Neuron (in vitro differentiated cells): ENCODE measurements around the gene SLC66A2.

ENCODE experiments used
- H2AFZ ChIP-seq: one replicate; pipeline ENCODE4 v1.6.1; 2013; ENCODE audit warnings: low read depth, mild to moderate bottlenecking, inconsistent platforms, low read length, moderate library complexity
- H3K27me3 ChIP-seq: one replicate; pipeline ENCODE4 v1.6.1; 2013; ENCODE audit warnings: low read length; ENCODE audit not compliant: insufficient read depth
- H3K36me3 ChIP-seq: one replicate; pipeline ENCODE4 v1.6.1; 2013; ENCODE audit warnings: low read length; ENCODE audit not compliant: insufficient read depth
- H3K4me1 ChIP-seq: one replicate; pipeline ENCODE4 v1.6.1; 2013; ENCODE audit warnings: low read length; ENCODE audit not compliant: insufficient read depth
- H3K4me3 ChIP-seq: 2 replicates; pipeline ENCODE4 v1.5.1; 2013; ENCODE audit warnings: mild to moderate bottlenecking, low read length, moderate library complexity
- H3K9me3 ChIP-seq: one replicate; pipeline ENCODE4 v1.6.1; 2013; ENCODE audit warnings: low read length

The SLC66A2 gene

DNA sequence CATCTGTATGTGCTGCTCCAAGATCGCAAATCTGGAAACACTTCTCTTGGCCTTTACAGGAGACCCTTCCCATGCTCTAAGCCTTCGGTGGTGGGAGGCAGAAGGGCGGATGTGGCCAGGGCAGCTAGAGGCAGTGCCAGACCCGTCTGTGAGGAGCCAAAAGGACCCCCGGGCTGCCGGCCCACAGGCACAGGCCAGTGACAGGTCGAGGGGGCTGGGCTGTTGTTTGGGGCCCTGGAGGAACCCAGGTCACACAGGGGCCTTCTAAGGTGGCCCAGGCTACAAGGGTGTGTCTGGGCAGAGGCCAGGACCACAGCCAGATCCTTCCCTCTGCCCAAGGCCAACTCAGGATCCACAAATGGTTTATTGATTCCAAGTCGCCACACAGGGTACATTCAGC is 49.4 kb downstream of the SLC66A2 start:
- H3K36me3 ChIP-seq = peaks cover 30% of the 10 kb centered on the region
- H3K4me3 ChIP-seq = no peak overlapping the region
- H3K9me3 ChIP-seq = peaks cover 30% of the 10 kb centered on the region
- no peaks in the 10 kb centered on the region for H3K4me1 ChIP-seq
- no peak overlapping the region for H2AFZ ChIP-seq
- no peaks in the 10 kb centered on the region for H3K27me3 ChIP-seq

DNA sequence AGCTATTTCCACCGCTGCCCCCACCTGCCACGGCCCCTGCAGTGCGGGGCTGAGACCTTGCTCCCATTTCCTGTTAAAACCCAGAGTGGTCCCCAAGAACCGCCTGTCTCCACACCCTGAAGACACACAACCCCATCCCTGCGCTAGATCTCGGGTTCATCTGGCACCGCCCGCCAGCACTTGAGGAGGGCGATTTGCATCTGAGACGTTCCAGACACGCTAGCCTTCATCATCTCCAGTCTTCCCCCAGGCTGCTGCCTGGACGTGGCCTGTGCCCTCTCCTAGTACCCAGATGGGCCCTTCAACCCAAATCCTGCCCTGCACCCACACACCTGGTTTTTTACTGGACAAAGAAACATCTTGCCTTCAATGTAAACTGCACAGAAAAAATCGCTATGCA is 49.8 kb downstream of the SLC66A2 start:
- no peak overlapping the region for H3K4me3 ChIP-seq
- H3K4me1 ChIP-seq = no peaks in the 10 kb centered on the region
- H2AFZ ChIP-seq = no peak overlapping the region
- peaks cover 30% of the 10 kb centered on the region for H3K36me3 ChIP-seq
- H3K27me3 ChIP-seq = no peaks in the 10 kb centered on the region
- peaks cover 28% of the 10 kb centered on the region for H3K9me3 ChIP-seq

DNA sequence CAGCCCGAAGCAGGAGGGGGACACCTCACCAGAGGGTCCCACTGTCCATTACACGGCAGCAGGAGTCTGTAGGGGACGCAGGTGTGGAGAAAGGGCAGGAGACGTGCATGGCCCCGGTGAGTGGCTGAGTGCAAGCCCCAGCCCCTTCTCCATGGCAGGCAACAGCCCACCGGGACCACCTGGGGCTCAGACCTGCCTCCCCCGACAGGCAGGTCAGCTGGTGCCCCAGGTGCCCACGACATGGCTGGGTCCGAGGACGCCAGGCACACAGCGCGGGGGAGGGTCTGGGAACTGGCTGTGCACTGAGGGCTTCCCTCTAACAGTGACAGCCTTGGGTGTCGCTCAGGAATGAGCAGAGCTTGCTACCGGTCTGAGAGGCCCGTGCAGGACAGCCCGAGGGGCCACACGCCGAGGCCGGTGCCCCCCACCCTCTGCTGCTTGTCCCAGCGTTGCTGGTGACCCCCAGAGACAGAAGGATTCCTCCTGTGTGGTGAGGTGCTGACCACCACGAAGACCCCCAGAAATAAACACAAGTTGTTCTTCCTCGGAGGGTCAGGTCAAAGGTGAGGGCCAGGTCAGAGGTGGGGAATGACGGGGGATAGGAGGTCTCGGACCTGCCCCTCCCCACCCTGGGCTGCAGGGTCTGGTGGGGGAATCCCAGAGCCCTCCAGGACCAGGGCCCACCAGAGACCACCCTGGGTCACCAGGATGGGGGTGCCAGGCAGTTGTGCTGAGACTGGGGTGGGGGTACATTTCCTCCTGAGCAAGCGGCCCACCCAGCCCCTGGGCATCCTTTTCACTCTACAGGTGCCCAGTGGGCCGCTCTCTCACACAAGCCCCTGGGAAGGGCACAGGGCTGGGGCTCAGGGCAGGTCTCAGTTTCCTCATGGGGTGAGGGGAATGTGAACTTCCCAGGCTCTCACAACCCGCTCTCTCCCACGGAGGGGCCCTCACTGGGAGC is 50.6 kb downstream of the SLC66A2 start:
- H3K4me1 ChIP-seq = no peaks in the 10 kb centered on the region
- peaks cover 26% of the 10 kb centered on the region for H3K9me3 ChIP-seq
- no peak overlapping the region for H2AFZ ChIP-seq
- peaks cover 30% of the 10 kb centered on the region for H3K36me3 ChIP-seq
- no peak overlapping the region for H3K4me3 ChIP-seq
- H3K27me3 ChIP-seq = no peaks in the 10 kb centered on the region

DNA sequence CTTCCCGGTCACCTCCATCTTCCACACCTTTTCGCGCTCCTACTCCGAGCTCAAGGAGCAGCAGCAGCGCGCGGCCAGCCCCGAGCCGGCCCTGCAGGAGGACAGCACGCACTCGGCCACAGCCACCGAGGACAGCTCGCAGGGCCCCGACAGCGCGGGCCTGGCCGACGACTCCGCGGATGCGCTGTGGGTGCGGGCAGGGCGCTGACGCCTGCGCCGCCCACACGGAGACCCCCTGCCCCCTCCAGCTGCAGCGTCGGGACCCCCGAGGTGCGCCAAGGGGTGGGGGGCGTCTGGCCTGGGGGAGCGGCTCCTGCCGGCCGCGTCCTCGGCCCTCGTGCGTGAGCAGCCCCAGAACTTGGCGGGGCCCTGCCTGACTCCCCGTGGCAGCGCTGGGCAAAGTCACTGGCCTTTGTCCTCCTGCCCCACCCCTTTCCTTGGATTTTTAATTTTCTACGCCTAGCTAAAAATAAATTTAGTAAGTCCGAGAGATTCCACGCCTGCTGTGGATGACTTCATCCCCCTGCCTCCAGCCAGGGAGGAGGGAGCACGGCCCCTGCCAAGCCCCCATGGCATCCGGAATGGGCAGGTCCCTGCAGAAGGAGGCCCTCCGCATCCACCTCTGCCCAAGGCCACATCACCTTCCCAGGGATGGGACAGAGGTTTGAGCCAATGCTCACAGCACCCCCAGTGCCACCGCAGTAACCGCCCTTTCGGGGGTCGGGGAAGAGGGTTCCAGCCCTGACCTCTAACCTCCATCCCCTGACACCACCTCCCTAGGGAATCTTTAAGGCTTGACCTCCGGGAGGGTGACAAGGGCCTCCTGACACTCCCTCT is 51.6 kb downstream of the SLC66A2 start:
- peaks cover 27% of the 10 kb centered on the region for H3K36me3 ChIP-seq
- no peaks in the 10 kb centered on the region for H3K27me3 ChIP-seq
- no peak overlapping the region for H3K4me3 ChIP-seq
- H3K4me1 ChIP-seq = no peaks in the 10 kb centered on the region
- no peak overlapping the region for H2AFZ ChIP-seq
- H3K9me3 ChIP-seq = peaks cover 26% of the 10 kb centered on the region

DNA sequence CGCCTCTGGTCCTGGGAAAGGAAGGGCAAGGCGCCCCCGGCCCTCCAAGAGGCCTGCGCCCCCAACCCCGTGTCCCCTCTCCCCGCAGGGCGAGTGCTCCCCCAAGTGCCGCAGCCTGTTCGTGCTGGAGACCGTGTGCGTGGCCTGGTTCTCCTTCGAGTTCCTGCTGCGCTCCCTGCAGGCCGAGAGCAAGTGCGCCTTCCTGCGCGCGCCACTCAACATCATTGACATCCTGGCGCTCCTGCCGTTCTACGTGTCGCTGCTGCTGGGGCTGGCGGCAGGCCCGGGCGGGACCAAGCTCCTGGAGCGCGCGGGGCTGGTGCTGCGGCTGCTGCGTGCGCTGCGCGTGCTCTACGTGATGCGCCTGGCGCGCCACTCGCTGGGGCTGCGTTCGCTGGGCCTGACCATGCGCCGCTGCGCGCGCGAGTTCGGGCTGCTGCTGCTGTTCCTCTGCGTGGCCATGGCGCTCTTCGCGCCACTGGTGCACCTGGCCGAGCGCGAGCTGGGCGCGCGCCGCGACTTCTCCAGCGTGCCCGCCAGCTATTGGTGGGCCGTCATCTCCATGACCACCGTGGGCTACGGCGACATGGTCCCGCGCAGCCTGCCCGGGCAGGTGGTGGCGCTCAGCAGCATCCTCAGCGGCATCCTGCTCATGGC is 52.4 kb downstream of the SLC66A2 start:
- no peak overlapping the region for H3K4me3 ChIP-seq
- no peaks in the 10 kb centered on the region for H3K4me1 ChIP-seq
- H2AFZ ChIP-seq = no peak overlapping the region
- peaks cover 23% of the 10 kb centered on the region for H3K36me3 ChIP-seq
- H3K27me3 ChIP-seq = no peaks in the 10 kb centered on the region
- peaks cover 24% of the 10 kb centered on the region for H3K9me3 ChIP-seq

DNA sequence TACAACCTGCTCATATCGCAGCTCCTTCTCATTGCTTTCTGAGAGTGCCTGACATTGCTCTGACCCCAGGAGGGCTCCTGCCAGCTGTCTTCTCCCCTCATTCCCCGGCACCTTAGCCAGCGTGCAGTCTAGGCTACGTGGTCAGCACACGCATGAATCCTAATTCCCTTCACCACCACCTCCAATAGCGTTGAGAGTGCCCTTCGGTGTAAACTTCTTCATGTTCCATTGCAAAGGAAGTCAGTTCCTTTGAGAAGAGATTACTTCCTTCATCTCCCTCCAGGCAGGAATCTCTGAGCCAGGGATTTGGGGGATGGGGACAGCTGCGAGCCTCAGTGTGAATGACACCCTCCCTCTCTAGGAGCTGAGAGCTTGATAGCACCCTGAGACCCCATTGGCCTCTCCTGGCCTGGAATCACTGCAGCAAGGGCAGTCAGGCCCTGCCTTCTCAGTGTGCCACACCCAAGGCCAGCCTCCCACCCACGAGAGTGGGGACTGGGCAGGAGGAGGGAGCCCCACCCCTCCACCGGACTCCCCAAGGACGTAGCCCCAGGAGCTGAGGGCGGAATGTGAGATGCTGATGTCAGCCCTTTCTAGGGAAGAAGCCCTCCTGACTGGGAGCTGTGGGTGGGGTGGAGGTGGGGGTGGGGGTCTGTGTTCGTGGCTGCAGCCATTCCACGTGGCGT is 53.4 kb downstream of the SLC66A2 start:
- peaks cover 26% of the 10 kb centered on the region for H3K9me3 ChIP-seq
- H3K27me3 ChIP-seq = no peaks in the 10 kb centered on the region
- H2AFZ ChIP-seq = no peak overlapping the region
- H3K4me3 ChIP-seq = no peak overlapping the region
- H3K36me3 ChIP-seq = peaks cover 13% of the 10 kb centered on the region
- no peaks in the 10 kb centered on the region for H3K4me1 ChIP-seq

DNA sequence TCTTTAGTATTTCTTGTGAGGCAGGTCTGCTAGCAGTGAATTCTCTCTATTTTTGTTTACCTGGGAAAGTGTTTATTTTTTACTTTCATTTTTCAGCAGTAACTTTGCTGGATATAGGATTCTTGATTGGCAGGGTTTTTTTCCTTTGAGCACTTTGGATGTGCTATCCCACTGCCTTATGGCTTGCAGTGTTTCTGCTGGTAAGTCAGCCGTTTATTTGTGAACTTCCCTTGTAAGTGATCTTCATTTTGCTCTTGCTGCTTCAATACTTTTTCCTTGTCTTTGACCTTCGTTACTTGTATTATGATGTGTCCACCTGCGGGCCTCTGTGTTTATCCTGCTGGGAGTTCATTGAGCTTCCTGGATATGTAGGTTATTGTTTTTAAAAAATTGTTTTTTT is 54.7 kb downstream of the SLC66A2 start:
- Histone ChIP-seq H3K4me1 (no peaks in the 10 kb centered on the region), H3K4me3 (no peak overlapping the region), H2AFZ (no peak overlapping the region), H3K9me3 (peaks cover 21% of the 10 kb centered on the region), H3K36me3 (peaks cover under 1% of the 10 kb centered on the region), H3K27me3 (no peaks in the 10 kb centered on the region)

DNA sequence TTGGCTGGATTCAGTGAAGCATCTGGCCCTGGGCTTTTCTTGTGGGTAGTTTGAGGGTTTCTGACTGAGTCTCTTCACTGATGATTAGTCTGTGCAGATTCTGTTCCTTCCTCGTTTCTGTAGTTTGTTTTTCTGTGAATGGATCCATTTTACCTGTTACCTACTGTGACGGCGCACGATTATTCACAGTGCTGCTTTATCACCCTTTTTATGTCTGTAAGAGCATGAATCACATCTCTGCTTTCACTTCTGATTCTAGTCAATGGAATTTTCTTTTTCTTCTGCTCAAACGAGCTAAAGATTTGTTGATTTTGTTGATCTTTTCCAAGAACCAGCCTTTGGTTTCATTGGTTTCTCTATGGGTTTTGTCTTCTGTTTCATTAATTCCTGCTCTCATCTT is 60.8 kb downstream of the SLC66A2 start:
- no peaks in the 10 kb centered on the region for H3K27me3 ChIP-seq
- no peak overlapping the region for H3K4me3 ChIP-seq
- no peaks in the 10 kb centered on the region for H3K36me3 ChIP-seq
- no peak overlapping the region for H2AFZ ChIP-seq
- no peaks in the 10 kb centered on the region for H3K4me1 ChIP-seq
- peaks cover 10% of the 10 kb centered on the region for H3K9me3 ChIP-seq

DNA sequence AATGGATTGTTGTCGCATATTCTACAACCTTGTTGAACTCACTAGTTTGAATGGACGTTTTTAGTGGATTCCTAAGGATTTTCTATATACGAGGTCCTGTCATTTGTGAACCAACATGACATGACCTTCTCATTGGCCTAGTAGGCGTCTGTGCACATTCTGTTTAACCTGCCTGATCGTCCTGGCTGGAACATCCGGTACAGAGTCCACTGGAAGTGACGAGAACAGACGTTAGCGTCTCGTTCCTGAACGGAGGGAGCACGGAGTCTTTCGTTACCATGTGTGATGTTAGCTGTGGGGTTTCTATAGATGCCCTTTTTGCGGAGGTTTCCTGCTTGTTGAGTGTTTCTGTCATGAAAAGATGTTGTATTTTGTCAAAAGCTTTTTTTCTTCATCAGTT is 61.9 kb downstream of the SLC66A2 start:
- H3K9me3 ChIP-seq = peaks cover 11% of the 10 kb centered on the region
- H3K4me1 ChIP-seq = no peaks in the 10 kb centered on the region
- no peak overlapping the region for H3K4me3 ChIP-seq
- no peak overlapping the region for H2AFZ ChIP-seq
- H3K27me3 ChIP-seq = no peaks in the 10 kb centered on the region
- H3K36me3 ChIP-seq = no peaks in the 10 kb centered on the region

GRCh38 chr18:79888016-79888415 is 63.4 kb downstream of the SLC66A2 start:
- H3K4me1 ChIP-seq = no peaks in the 10 kb centered on the region
- no peak overlapping the region for H2AFZ ChIP-seq
- no peaks in the 10 kb centered on the region for H3K27me3 ChIP-seq
- H3K36me3 ChIP-seq = no peaks in the 10 kb centered on the region
- peaks cover 7% of the 10 kb centered on the region for H3K9me3 ChIP-seq
- no peak overlapping the region for H3K4me3 ChIP-seq

DNA sequence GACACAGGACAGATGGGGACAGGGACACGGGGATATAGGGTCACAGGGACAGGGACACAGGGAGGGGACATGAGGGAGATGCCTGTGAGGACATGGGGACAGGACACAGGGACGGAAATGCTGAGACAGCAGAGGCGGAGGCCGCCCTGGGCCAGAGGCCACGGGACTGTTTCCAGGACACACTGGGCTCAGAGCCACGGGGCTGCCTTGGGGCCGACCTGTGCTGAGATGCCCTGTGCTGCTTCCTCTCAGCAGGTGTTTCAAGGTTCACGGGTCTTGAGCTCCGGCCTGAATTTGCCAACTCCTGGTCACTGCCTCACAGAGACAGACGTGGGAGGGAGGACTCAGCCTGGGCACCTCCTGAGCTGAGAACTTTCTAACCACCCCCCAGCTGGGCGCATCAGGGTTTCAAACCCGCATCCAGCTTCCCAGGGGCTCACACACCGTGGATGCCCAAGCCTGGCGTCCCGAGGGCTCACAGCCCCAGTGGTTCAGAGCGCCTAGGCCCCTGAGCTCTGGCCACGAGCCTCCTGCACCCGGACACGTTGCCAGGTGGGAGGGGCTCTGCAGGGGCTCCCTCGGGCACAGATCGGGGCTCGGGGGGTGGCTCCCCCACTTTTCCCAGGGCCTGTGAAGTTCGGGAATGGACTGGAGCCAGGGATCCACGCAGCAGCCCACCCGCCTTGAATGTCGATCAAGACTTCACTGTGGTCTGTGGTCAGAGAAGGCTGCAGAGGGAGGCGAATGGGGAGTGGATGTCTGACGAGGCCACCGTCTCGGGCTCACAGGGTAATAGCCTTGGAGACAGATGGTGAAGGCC is 64.1 kb downstream of the SLC66A2 start:
- Histone ChIP-seq H2AFZ (no peak overlapping the region), H3K4me3 (no peak overlapping the region), H3K36me3 (no peaks in the 10 kb centered on the region), H3K27me3 (no peaks in the 10 kb centered on the region), H3K9me3 (peaks cover 7% of the 10 kb centered on the region), H3K4me1 (no peaks in the 10 kb centered on the region)
